DMS79 (cell line): ENCODE data around the gene C4A.
A peak's percentile ranks its signal among the peaks of the same experiment; 100 is the strongest.
"Not testable (repeated sequence)": the region's sequence is repeated elsewhere in the genome, so short reads cannot be mapped to it uniquely, and the experiment has no call there.

Experiments
- DNase-seq: peaks from one replicate; lab custom pipeline; 2025; lab: John Stamatoyannopoulos, UW

Gene C4A

GRCh38 chr6:31961616-31962015, 20.2 kb upstream of the C4A start:
- DNase-seq: no peak

DNA sequence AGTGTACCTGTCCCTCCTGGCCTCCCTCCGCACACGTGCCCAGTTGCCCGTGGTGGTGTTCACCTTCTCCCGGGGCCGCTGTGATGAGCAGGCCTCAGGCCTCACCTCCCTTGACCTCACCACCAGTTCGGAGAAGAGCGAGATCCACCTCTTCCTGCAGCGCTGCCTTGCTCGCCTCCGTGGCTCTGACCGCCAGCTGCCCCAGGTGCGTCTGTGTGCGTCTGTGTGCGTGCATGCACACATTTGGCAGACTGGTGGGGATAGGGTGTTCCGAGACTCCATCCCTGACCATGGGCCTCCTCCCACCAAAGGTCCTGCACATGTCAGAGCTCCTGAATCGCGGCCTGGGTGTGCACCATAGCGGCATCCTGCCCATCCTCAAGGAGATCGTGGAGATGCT, 17.9 kb upstream of the C4A start:
- DNase-seq: no peak

DNA sequence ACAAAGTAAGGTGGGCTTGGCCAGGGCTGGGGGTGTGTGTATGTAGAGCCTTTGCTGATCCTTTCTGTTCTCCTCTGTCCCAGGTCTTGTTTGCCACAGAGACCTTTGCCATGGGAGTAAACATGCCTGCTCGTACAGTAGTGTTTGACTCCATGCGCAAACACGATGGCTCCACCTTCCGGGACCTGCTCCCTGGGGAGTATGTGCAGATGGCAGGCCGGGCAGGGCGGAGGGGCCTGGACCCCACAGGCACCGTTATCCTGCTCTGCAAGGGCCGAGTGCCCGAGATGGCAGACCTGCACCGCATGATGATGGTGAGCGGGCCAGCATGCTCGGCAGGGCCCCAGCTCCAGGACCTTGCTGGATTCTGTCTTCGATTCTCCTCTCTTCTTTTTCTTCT, 16.2 kb upstream of the C4A start:
- no peak for DNase-seq

DNA sequence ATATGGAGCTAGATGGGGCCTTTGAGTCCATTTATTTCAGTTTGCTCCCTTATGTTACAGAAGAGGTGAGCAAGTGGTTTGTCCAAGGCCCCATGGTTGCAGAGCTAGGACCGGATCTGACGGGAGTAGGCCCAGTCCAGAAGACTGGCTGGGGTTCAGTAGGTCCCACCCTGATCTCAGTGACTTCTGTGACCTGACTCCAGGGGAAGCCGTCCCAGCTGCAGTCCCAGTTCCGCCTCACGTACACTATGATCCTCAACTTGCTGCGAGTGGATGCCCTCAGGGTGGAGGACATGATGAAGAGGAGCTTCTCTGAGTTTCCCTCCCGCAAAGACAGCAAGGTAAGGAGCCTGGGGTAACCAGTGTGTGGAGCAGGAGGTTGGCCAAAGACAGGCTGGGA, 15.4 kb upstream of the C4A start:
- DNase-seq: no peak

DNA sequence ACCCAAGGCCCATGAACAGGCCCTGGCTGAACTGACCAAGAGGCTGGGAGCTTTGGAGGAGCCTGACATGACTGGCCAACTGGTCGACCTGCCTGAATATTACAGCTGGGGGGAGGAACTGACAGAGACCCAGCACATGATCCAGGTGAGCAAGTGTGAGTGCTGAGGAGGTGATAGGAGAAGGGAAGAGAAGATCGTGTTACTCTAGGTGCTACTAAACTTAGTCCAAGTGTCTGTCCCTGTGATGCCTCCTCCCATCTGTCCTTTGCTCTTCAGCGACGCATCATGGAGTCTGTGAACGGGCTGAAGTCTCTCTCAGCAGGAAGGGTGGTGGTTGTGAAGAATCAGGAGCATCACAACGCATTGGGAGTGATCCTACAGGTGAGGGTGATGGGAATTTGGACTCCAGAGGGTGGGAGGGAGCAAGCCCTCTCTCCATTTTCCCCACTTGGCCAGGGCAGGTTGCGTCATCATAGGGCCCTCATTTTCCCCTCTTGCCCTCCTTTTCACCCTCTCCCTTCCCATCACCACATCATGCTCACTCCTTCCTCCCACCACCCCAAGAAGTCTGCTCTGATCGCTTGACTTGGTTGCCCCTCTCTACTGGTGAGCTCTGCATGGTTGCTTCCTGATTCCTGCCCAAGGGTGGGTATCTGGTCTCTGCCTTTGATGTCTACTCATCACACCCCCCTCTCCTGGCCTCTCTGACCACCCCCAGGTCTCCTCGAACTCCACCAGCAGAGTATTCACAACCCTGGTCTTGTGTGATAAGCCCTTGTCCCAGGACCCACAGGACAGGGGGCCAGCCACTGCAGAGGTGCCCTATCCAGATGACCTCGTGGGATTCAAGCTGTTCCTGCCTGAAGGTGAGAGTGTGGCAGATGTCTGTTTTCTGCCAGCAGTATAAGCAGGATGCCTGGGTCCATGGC, 14.6 kb upstream of the C4A start:
- DNase-seq: no peak

DNA sequence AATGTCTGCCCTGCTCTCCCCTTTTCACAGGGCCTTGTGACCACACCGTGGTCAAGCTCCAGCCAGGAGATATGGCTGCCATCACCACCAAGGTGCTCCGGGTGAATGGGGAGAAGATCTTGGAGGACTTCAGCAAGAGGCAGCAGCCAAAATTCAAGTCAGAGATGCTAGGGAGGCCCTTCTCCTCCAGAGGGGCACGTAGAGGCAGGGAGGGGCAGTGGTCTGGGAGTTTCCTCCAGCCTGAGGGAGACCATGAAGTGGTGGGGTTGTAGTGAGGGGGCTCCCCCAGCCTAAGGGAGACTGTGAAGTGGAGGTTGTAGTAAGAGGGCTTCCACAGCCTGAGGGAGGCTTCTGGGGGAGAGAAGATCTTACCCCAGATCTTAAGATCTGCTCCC, 13.9 kb upstream of the C4A start:
- no peak for DNase-seq

- no peak for DNase-seq
Observed at GRCh38 chr6:31968326-31968725, 13.5 kb upstream of the C4A start.

- no peak for DNase-seq
Observed at GRCh38 chr6:31968791-31969711, 12.8 kb upstream of the C4A start.

DNA sequence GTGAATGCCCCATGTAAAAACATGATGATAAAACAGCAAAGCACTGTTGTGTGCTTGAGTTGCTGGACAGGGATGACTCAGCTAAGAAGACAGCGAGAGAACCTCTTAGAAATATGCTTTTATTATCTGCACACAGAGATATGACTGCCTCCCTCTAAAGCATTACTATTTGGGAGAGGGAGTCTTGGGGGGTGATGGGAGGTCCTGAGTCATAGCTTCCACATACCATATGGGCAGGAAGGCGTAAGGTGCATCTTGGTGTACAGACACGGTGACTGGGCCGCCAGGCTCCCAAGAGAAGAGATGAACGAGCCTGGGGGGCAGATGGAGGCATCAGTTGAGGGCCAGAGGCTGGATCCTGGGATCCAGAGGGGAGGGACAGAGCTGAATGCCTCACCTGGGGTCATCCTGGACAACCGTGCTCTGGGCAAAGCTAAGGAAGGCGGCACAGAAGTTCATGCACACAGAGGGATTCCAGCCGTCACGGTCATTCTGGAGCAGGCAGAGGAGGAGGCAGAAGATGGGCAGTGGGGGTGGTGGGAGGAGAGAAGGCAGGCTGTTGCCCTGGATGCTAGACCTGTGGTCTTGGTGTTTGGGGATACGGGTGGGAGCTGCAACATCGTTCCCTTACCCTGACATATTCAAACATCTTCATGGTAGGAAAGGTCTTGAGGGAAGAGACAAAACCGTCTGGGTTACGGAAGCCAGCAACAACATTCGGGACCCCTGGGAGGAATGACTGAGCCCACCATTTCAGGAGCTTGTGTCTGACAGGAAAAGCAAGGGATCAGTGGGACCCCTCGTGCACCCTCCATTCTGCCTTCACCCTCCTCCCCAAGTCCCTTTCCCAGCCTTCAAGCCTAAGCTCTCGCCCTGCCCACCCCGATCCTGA, 11.9 kb upstream of the C4A start:
- no peak for DNase-seq

GRCh38 chr6:31970604-31971271, 11.1 kb upstream of the C4A start:
- DNase-seq: peak; percentile 78

GRCh38 chr6:31971279-31971992, 10.4 kb upstream of the C4A start:
- DNase-seq: no peak

DNA sequence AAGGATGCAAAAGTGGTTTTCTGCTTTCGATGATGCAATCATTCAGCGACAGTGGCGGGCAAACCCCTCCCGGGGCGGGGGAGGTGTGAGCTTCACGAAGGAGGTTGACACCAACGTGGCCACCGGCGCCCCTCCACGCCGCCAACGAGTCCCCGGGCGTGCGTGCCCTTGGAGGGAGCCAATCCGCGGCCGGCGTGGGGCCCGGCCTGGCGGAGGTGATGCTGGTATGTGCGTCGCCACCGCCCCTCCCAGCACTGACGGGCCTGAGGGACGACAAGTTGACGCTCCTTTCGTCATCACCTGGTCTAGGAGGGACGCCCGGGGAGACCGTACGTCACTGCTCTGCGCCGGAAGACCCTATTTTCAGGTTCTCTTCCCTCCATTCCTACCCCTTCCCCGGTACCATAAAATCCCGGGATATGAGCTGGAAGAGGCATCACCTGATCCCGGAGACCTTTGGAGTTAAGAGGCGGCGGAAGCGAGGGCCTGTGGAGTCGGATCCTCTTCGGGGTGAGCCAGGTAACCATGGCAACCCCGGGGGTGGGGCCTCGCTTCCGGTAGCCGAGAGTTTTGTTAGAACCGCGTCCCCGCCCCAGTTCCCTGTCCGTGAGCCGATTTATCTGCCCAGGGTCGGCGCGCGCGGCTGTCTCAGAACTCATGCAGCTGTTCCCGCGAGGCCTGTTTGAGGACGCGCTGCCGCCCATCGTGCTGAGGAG, 9.7 kb upstream of the C4A start, which contains the start of gene DXO:
Gene DXO, minus strand, starts transcription at position 146 of the 716 bp plus-strand sequence. CDS start 463 bp downstream, outside the sequence.
- DNase-seq: peak; percentile 100

DNA sequence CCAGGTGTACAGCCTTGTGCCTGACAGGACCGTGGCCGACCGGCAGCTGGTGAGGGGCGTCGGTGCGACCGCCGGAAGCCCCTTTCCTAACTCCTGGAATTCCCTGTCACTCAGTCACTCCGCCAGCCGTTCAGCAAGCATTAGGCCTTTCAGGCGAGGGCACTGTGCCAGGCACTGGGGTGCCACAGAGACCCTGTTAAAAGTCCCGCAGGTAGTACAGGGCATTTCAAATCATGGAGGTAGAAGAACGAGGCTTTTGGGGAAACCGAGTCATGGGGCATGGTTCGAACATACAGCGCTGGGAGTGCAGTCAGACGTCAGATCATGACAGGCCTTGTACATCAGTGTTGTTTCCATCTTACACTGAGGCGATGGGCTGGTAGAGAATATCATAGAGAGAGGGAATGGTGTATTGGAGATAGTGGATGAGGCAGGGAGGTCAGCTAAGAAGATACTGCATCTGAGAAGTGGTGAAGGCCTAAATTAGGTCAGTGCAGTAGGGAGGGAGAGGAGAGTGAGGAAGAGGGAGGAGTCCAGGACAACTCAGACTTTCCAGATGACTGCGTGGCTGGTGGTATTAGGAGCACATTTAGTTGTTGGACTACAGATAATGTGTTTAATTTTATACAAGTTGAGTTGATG, 9.0 kb upstream of the C4A start:
- no peak for DNase-seq

GRCh38 chr6:31976065-31976464, 5.8 kb upstream of the C4A start:
- not testable (repeated sequence) for DNase-seq

DNA sequence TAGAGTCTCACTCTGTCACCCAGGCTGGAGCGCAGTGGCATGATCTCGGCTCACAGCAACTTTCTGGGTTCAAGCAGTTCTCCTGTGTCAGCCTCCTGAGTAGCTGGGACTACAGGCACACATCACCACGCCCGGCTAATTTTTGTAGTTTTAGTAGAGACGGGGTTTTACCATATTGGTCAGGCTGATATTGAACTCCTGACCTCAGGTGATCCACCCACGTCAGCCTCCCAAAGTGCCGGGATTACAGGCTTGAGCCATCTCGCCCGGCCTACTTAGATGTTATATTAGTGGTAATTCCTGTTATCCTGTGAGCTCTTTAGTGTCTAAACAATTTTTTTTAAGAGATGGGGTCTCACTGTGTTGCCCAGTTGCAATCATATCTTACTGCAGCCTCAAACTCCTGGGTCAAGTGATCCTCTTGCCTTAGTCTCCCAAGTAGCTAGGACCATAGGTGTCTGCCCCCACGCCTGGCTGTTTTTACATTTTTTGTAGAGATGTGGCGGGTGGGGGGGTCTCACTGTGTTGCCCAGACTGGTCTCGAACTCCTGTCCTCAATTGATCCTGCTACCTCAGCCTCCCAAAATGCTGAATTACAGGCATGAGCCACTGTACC, 3.9 kb upstream of the C4A start:
- no peak for DNase-seq

GRCh38 chr6:31978831-31979230, 3.0 kb upstream of the C4A start:
- DNase-seq: no peak

- no peak for DNase-seq
Observed at GRCh38 chr6:31979238-31979898, 2.5 kb upstream of the C4A start.

DNA sequence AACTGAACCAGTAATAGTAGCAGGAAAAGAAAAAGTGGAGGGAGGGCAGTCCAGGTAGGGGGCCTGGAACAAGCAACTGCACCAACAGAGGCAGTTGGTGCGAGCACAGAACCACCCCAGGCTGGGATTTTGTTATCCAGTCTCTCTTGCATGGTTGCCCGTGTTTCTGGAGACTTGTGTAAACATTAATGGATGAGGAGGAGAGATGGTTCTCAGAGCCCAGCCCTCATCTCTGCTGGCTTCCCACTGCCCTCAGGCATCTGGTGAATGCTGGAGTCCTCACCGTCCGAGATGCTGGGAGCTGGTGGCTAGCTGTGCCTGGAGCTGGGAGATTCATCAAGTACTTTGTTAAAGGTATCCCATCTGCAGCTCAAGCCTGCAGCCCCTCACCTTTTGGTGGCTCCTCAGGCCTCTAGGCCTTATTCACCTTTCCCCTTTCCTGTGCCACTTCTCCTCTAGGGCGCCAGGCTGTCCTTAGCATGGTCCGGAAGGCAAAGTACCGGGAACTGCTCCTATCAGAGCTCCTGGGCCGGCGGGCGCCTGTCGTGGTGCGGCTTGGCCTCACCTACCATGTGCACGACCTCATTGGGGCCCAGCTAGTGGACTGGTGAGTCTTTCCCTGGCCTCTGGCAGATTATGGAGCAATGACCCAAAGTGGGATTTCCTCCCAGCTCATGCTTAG, 1.5 kb upstream of the C4A start:
- not testable (repeated sequence) for DNase-seq
